ENCODE measurements around the gene HAAO.

DNA sequence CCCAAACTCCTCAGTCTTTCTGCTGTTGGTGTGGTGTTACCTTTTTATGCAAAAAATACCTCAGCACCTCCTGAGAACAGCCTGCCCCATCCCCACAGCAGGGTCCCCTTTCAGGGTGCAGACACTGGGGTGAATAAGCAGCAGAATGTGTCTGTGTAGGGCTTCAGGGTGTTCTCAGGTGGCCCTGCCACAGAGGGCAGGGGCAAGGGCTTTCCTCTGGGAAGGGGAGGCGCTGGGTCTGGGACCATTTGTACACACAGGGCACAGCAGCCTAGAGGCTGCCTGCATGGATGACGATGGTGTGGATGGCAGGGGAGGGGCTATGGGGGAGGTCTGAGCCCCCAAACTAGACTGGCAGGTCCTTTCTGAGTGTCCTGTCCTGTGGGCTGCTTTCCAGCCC, 2.6 kb downstream of the HAAO start:
- TF ChIP-seq, protein P1, sequence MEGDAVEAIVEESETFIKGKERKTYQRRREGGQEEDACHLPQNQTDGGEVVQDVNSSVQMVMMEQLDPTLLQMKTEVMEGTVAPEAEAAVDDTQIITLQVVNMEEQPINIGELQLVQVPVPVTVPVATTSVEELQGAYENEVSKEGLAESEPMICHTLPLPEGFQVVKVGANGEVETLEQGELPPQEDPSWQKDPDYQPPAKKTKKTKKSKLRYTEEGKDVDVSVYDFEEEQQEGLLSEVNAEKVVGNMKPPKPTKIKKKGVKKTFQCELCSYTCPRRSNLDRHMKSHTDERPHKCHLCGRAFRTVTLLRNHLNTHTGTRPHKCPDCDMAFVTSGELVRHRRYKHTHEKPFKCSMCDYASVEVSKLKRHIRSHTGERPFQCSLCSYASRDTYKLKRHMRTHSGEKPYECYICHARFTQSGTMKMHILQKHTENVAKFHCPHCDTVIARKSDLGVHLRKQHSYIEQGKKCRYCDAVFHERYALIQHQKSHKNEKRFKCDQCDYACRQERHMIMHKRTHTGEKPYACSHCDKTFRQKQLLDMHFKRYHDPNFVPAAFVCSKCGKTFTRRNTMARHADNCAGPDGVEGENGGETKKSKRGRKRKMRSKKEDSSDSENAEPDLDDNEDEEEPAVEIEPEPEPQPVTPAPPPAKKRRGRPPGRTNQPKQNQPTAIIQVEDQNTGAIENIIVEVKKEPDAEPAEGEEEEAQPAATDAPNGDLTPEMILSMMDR (IDR thresholded peaks at IDR 0.05): no peak
- TF ChIP-seq, protein P2, sequence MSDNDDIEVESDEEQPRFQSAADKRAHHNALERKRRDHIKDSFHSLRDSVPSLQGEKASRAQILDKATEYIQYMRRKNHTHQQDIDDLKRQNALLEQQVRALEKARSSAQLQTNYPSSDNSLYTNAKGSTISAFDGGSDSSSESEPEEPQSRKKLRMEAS (CRISPR knock-in tag; IDR thresholded peaks at IDR 0.05): no peak
- TF ChIP-seq ZBTB21 (CRISPR knock-in tag; IDR thresholded peaks at IDR 0.05; ENCODE audit: borderline replicate concordance) (no peak), CREM (CRISPR knock-in tag; IDR thresholded peaks at IDR 0.05) (no peak), NR3C1 (CRISPR knock-in tag; conservative IDR thresholded peaks at IDR 0.05; ENCODE audit: low read depth) (no peak), ZNF416 (CRISPR knock-in tag; IDR thresholded peaks at IDR 0.05) (no peak)
- TF ChIP-seq, protein P3, sequence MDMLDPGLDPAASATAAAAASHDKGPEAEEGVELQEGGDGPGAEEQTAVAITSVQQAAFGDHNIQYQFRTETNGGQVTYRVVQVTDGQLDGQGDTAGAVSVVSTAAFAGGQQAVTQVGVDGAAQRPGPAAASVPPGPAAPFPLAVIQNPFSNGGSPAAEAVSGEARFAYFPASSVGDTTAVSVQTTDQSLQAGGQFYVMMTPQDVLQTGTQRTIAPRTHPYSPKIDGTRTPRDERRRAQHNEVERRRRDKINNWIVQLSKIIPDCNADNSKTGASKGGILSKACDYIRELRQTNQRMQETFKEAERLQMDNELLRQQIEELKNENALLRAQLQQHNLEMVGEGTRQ (CRISPR knock-in tag; IDR thresholded peaks at IDR 0.05): no peak

Measured in WTC11 (cell line).